ENCODE measurements around the gene PNMA6E. TPM values are rescaled to one million over a fixed set of nuclear protein-coding genes. Genes with fewer than 3 reads are reported as not detected.

The PNMA6E gene
- total and polyA plus RNA-seq, 2 donors (not counting 3 experiments of a cell fraction or from before 2014, with no cell fraction given): not detected

DNA sequence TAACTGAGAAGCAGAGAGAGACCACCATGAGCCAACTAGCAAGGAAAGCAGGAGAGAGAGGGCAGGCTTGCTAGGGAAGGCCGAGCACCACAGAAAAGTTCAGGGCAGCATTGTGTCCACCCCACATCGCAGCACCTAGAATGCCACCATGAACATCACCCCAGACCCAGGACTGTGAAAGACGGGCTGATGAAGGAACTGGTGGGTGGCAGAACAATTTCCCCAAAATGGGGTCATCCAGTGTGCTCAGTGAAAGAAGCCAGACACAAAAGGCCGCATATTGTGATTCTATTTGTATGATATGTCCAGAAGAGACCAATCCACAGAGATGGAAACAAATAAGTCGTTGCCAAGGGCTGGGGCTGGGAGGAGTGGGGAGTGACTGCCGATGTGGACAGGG lies 16.8 kb downstream of the PNMA6E start:
- no peaks in the 10 kb centered on the region for H3K4me1 ChIP-seq (ENCODE audit: control insufficient read depth, extremely low read depth, insufficient read depth, low read length)
- no peak for FAIRE-seq
- ChIA-PET POLR2A (no interaction called here), CTCF (no interaction called here)
- H3K9me1 ChIP-seq (replicated peaks; ENCODE audit: control insufficient read depth, extremely low read depth, insufficient read depth, low read length): no peaks in the 10 kb centered on the region
- no peak for TF ChIP-seq GATA2 (IDR thresholded peaks at IDR 0.05; ENCODE audit: insufficient read depth, insufficient read length, low read depth, low read length)
- TF ChIP-seq MYC (IDR thresholded peaks at IDR 0.05; ENCODE audit: low read depth, low read length): no peak
- no peak for TF ChIP-seq POLR2AphosphoS5 (IDR thresholded peaks at IDR 0.05; ENCODE audit: insufficient read depth, low read depth, low read length)
- no peak for TF ChIP-seq POLR2A (IDR thresholded peaks at IDR 0.05; ENCODE audit: low read depth, low read length)
- no peak for TF ChIP-seq EZH2 (IDR thresholded peaks at IDR 0.05; ENCODE audit: borderline replicate concordance, low read depth, low read length, severe bottlenecking)
- no peak for TF ChIP-seq CTCF (IDR thresholded peaks at IDR 0.05; ENCODE audit: extremely low read depth in 1 of 2, insufficient read depth in 1 of 2, low read depth in 1 of 2, low read length in 2 of 2)
- TF ChIP-seq JUN (IDR thresholded peaks at IDR 0.05; ENCODE audit: borderline replicate concordance, insufficient read depth, insufficient read length, low read depth): no peak
- no peak for TF ChIP-seq FOS (IDR thresholded peaks at IDR 0.05; ENCODE audit: borderline replicate concordance, insufficient read depth, low read length)
- TF ChIP-seq, protein P1, sequence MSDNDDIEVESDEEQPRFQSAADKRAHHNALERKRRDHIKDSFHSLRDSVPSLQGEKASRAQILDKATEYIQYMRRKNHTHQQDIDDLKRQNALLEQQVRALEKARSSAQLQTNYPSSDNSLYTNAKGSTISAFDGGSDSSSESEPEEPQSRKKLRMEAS (IDR thresholded peaks at IDR 0.05; ENCODE audit: insufficient read depth, insufficient read length): no peak
- no peaks in the 10 kb centered on the region for H3K9me3 ChIP-seq (replicated peaks; ENCODE audit: control insufficient read depth, insufficient read depth, low read length)
- H3K27me3 ChIP-seq (ENCODE audit: control insufficient read depth in 2 of 2, insufficient read depth in 2 of 2, low read length in 2 of 2): no peaks in the 10 kb centered on the region
- dilution Hi-C loops (cut with MboI; ENCODE audit: extremely low pct_ligation_motif_present, low sequenced_read_pairs): no loop called here
- no peak overlapping the region for H3K9ac ChIP-seq (replicated peaks; ENCODE audit: extremely low read depth, insufficient read depth, low read length)
- H3K4me3 ChIP-seq (replicated peaks in 1 of 3; ENCODE audit: insufficient read depth in 1 of 3, low read depth in 1 of 3, low read length in 3 of 3): no peak overlapping the region
- no peaks in the 10 kb centered on the region for H3K79me2 ChIP-seq (ENCODE audit: control insufficient read depth, insufficient read depth, low read length)
- no peak overlapping the region for H2AFZ ChIP-seq (ENCODE audit: low read depth, low read length)
- no peaks in the 10 kb centered on the region for H3K36me3 ChIP-seq (ENCODE audit: control insufficient read depth in 2 of 2, extremely low read depth in 1 of 2, insufficient read depth in 2 of 2, low read length in 2 of 2)
- BruUV-seq (replicated peaks): no TSS peak
- H3K4me2 ChIP-seq (ENCODE audit: insufficient read depth, low read length): no peak overlapping the region
- no peaks in the 10 kb centered on the region for H4K20me1 ChIP-seq (replicated peaks; ENCODE audit: control insufficient read depth, extremely low read depth, insufficient read depth, low read length)
- no peak overlapping the region for H3K27ac ChIP-seq (ENCODE audit: insufficient read depth, low read depth, low read length)
- intact Hi-C loops (cut with micrococcal nuclease): no loop called here
- DNase-seq (ENCODE audit: low read depth, low spot score): no peak
